Measurements from ENCODE around the gene ZNF48.

Gene ZNF48

DNA sequence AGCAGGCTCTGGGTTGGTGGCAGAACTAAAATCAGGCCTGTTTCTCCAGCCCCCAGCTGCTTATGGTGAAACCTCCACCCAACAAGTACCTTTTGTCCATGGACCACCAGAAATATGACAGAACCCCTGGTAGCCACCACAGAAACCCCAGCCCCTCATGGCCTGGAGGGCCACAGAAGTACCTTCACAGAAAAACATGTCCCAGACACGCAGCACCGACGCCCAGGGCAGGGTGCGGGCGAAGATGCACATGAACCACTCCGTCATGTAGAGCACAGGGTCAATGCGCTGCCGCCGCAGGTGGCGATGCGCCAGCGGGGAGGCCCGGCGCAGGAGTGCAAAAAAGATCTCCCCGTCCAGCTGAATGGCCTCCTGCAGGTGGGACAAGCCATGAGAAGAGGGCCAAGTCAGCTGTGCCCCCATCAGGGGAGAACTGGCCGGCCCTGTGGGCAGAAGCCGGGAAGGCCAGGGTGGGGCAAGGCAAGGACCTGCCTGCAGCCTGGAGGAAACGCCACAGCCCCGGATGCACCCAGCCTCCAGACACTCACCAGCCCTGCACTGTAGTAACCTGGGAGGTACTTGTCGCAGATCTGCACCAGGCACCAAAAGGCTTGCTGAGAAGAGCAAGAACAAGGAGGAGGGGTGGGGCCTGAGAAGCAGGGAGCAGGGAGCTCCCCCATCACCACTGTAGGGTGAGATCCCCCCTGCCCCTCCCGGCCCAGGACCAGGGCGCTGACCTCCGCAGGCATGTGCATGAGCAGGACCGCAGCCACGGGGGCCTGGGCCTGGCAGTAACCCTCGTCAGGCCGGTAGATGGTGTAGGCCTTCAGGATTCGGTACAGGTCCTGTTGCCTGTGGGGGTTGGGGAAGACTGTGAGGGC lies 36.0 kb upstream of the ZNF48 start:
- no peak for DNase-seq

DNA sequence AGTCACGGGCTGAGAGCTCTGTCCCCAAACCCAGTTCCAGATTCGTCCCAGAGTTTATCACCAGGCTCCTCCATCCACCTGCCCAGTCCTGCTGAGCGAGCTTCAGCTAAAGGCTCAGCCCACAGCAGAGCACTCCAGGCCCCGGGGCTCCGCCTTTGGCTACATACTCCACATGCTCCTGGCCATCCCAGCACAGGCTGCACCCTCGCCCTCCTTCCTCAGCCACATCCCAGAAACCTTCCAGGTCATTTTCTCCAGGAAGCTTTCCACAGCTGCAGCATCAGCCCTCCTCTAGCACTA lies 35.4 kb upstream of the ZNF48 start:
- no peak for DNase-seq

GRCh38 chr16:30361180-30361579 lies 34.0 kb upstream of the ZNF48 start:
- no peak for DNase-seq

DNA sequence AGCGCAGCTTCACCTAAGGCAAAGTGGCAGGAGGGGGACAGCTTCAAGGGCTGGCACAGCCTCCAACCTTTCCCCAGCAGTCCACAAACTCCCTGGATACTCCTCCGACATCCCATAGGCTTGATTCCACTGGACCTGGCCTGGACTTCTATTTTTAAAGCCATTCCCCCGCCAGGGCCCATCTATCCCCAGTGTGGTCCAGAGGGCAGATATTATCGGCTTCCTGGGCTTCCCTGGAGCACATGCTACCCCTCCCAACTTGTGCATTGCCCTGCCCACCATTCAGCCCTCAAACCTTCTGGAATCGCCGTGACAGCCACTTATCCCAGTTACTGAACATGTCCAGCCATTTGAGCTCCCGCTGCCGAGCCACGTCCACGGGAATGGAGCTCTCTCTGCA lies 30.0 kb upstream of the ZNF48 start:
- no peak for DNase-seq

- DNase-seq, result no peak
Observed at GRCh38 chr16:30366511-30366910, 28.7 kb upstream of the ZNF48 start.

- DNase-seq, result no peak
Observed at GRCh38 chr16:30367349-30368009, 27.7 kb upstream of the ZNF48 start.

- DNase-seq, result no peak
Observed at GRCh38 chr16:30368122-30368791, 27.0 kb upstream of the ZNF48 start.

DNA sequence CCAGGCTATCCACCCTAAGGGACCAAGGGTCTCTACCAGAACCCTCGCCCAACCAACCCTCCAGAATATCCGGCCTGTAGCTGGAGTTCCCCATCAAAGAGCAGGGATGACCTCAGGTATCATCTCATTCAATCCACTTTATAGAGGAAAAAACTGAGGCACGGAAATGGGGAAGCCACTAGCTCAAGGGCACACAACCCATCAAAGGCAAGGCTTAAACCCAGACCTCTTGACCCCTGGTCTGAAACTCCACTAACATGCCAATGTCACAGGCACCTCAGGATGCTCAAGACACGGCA lies 26.5 kb upstream of the ZNF48 start:
- DNase-seq, result no peak

- DNase-seq, result no peak
Observed at GRCh38 chr16:30369091-30369937, 25.9 kb upstream of the ZNF48 start.

DNA sequence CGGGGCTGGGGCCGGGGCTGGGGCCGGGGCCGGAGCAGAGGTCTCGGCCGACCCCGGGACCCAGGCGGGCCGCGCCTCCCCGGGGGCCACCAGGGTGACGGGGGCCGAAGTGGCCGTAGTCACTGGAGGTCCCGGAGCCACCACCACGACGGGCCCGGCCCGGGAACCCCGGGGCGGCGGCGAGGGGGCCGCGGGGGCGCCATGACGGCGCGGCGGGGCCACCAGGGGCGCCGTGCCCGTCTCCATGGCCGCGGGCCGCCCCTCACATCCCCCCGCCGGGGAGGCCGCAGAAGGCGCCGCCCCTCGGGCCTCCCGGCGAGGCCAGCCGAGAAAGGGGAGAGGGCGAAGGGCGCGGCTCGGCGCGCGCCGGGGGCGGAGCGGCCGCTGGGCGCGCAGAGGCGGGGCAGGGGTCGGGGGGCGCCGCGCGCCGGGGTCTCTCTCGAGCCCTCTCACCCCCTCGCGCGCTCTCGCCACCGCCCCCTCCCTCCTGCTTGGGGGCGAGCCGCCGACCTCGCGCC lies 25.2 kb upstream of the ZNF48 start:
- no peak for DNase-seq

- DNase-seq, result peak; percentile 99
Observed at GRCh38 chr16:30370456-30371247, 24.6 kb upstream of the ZNF48 start, which contains the start of gene TBC1D10B. TSS of gene TBC1D10B (minus strand) at chr16:30370494. CDS start at chr16:30370183, 311 bp downstream.

GRCh38 chr16:30371248-30371816 lies 23.9 kb upstream of the ZNF48 start:
- DNase-seq, result no peak

- DNase-seq, result no peak
Observed at GRCh38 chr16:30372038-30372712, 23.0 kb upstream of the ZNF48 start.

GRCh38 chr16:30372725-30373124 lies 22.5 kb upstream of the ZNF48 start:
- DNase-seq, result no peak

GRCh38 chr16:30374538-30374937 lies 20.7 kb upstream of the ZNF48 start, which contains the start of gene MYL11:
TSS of gene MYL11 (plus strand) at chr16:30374802. CDS start at chr16:30374858, 56 bp downstream.
- DNase-seq, result no peak

DNA sequence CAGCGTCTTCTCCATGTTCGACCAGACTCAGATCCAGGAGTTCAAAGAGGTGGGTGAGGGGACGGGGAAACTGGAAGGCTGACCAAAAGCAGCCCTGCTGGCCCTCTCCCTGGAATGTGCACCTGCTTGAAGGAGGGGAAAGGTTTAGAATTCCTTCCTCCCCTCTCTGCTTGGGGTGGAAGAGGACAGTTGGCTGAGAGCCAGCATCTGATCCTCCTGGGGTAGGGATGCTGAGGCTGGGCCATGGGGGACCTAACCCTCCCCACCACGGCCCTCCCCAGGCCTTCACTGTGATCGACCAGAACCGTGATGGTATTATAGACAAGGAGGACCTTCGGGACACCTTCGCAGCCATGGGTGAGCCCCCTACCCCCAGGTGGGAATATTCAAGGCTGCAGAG lies 19.4 kb upstream of the ZNF48 start:
- DNase-seq, result no peak

- no peak for DNase-seq
Observed at GRCh38 chr16:30376461-30376902, 18.7 kb upstream of the ZNF48 start.

- DNase-seq, result no peak
Observed at GRCh38 chr16:30377050-30377811, 18.0 kb upstream of the ZNF48 start.

DNA sequence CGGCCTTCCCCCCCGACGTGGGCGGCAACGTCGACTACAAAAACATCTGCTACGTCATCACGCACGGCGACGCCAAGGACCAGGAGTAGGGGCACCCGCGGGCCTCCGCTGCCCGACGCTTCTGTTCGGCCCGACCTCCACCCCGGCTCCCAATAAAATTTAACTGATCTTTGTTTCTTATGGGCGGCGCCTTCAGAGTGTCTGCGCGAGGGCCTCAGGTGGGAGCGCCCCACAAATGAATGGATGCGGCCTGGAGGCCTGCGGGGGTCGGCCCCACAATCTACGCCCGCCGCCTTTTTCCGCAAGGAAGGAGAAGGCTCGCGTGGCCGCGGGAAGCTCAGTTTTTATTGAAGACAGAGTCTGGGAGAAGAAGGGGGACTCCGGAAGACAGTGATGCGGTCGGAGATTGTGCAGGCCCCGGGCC lies 17.4 kb upstream of the ZNF48 start:
- peak; percentile 81 for DNase-seq
